Stimulated activated CD4-positive, alpha-beta T cell treated with anti-CD3 and anti-CD28 coated beads, Interleukin-12 subunit alpha, Interleukin-12 subunit beta, amount 100 ng/mL, for 24 hours (primary cell): ENCODE results near the gene CFAP45.

ENCODE experiments used
- DNase-seq, 2 experiments: peaks; one replicate each; pipeline ENCODE4 v3.0.0-alpha.2; 2020; ENCODE audit warnings: low read depth in 2 of 2

Gene CFAP45

DNA sequence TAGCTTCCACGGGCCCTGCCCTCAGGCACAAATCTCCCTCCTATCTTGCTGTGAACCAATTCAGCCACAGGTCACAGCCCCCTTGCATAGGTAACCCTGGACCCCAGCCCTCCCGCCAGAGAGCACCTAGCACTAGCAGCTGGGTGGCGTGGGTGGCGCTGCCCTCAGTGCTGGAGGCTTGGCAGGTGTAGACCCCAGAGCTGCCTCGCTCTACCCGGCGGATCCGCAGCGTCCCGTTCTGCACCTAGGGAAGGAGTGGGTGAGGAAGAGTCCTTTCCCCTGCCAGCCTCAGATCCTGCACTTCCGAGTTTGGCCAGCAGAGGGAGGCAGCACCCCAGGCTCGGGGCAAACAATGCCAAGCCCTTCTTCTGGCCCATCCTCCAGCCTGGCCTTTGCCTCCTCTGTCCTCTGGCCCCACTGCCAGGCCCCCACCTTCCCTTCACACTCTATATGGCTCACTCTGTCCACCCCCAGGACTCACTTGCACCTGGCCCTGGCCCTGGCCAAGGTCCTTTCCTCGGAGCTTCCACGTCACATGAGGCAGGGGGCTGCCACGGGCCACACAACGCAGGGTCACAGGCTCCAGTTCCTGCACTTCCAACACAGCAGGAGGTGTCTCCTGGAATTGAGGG lies 36.4 kb upstream of the CFAP45 start:
- DNase-seq = peak; percentile 59 to 80

DNA sequence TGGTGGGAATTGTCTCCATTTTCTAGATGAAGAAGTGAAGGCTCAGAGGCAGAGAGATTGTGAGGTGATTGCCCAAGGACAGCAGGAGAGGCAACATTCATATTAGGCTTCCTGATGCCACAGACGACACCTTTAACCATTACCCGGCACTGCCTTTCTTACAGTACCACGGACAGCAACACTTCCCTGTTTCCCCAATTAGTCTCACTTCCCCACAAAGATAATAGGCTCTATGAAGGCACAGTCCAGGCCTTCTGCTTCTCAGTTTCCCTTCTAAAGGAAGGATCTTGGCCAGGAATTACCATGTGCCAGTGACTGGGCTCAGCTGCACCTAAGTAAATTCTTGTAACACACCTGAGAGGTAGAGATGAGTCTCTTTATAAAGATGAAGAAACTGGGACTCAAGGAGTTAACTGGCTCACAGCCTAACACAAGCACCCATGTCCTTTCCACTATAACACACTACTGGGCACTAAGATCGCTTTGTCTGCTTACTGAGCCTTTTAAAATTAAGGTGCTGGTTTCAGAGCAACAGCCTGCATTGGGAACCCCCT lies 35.8 kb upstream of the CFAP45 start:
- DNase-seq = no peak

GRCh38 chr1:159935305-159935704 lies 35.3 kb upstream of the CFAP45 start:
- DNase-seq = no peak

- DNase-seq = no peak
These were observed 34.4 kb upstream of the CFAP45 start for GRCh38 chr1:159934136-159935039.

DNA sequence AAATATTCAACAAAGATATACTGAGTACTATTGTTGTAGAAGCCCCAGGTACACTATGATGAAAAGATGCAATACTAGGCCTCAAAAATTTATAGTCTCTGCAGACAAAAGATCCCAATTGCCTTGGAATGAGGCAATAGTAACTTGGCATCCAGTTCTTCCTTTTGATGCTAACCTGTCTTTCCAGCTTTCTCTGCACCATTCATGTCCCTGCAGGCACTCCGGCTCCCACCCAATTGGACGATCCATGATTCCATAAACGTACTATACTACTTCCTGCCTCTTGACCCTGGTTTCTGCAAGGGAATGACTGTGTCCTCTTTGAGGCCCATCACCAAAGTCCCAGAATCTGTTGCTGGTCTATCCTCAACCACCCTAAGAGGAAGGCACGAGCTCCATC lies 33.4 kb upstream of the CFAP45 start:
- DNase-seq = no peak

DNA sequence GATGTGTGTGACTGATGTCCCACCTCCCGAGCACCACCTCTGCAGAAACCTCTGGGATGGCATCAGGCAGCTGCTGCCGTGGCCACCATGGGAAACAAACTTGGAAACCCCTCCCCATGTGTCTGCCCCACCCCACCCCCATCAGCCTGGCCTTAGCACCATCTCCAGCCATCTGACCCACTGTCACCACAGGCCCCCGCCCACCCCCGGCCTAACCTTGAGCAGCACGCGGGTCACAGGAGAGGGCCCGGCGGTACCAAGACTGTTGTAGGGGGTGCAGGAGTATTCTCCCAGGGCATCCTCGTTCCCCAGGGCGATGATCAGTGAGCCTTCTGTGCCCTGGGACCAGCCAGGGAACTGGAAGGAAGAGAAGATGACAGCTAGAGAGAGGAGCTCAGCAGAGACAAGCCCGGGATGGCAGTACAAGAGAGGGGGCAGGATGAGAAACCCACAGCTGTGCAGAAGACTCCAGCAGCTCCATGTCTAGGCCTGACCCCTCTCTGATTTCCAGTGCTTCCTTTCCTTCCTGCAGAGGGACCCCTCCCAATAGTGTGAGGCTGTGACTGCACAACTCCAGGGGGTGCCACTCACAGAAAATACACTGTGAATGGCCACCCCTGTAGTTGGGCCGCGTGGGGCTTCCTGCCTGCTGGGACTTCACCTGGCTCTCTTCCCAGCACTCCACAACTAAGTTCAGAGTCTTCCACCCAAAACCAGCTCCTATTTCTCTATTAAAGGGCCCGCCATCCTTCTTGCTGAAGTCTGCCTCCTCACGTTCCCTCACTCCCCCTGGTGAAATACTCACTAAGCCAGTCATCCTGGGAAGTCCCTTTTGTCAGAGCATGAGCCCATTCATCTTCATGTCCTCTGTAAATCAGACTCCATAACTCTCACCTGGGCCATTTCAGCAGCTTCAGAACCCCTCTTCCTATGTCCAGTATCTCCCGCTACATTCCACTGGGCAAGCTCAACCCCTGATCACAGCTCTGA lies 32.6 kb upstream of the CFAP45 start:
- DNase-seq = no peak

- no peak for DNase-seq
These were observed 31.8 kb upstream of the CFAP45 start for GRCh38 chr1:159931795-159932173.

DNA sequence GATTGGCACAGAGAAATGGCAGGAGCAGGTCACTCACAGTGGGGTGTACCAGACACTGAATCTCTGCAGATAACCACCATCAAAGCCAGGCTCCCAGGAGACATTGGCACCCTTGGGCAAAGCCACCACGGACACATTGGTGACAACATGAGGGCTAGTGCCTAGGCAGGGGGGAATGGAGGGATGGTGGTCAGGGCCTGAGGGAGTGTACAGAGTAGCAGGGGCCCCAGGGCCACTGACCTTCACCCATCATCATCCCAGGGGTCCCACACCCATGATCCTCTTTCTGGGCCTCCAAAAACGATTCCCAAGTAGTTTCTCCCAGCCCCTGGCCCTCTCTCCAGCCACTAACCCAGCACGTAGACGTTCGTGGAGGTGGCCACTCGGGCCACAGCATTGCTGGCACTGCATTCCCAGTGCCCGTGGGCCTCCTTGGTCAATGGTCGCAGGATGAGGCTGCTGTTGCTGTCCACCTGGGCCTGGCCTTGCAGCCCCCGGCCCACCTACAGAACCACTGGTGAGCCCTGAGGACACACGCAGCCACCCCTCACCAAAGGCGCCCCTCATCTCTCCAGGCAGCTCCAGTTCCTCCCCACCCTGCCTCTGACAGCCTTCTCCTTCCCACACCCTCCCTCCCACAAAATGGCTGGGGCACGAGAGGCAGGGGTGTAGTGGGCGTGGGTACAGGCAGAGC lies 31.3 kb upstream of the CFAP45 start:
- DNase-seq = no peak

- no peak for DNase-seq
These were observed 30.7 kb upstream of the CFAP45 start for GRCh38 chr1:159930634-159931033.

DNA sequence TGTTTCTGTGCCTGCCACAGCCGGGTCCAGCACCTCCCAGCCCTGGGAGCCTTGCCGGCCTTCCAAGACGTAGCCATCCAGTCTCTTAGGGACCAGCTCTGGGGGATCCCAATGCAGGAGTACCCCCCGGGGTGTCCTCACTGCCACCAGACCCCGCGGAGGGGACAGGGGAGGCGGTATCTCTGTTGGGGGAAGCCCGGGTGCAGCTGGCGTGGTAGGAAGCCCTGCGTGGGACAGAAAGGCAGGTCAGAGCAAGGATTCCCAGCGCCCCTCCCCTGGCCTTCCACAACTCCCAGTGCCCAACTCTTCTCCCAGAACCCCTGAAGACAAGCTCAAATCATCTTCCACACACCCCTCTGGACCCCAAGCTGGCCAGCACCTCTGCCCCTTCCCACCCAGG lies 30.3 kb upstream of the CFAP45 start:
- no peak for DNase-seq

DNA sequence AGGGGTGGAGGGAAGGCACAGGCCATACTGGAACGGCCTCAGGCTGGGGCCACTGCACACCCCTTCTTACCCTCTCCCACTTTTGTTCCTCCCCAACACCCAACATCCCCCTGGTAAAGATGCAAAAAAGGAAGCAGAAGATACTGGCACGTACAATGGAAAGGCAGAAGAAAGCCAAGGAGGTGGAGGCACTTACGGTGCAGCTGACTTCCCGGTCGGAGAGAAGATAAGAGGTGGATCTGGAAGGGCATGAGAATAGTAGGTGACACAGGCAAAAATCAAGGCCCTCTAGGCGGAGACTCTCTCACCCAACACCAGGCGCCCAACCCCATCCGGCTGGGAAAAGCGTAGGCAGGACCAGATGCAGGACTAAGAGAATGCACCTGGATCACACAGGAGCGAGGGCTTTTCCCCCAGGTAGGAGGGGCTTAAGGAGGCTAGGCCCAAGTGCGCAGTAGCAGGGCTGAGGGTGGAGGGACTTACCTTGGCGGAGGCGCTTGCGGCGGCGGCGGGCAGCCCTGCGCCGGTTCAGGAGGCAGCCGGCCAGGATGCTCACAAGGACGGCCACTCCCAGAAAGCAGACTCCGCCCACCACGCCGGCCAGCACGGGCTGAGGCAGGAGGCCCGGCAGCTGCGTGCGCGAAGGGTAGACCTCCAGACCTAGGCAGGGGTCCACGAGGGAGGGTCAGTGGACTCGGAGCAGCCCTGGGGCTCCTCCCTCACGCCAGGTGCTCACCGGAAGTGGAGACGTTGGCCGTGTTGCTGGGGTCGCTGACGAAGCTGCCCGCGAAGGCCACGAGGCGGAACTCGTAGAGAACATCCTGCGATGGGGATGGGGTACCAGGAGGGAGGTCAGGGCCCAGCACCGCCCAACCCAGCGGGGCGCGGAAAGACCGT lies 29.4 kb upstream of the CFAP45 start:
- DNase-seq = no peak

GRCh38 chr1:159928491-159929050 lies 28.6 kb upstream of the CFAP45 start:
- no peak for DNase-seq

GRCh38 chr1:159927849-159928431 lies 28.0 kb upstream of the CFAP45 start:
- no peak for DNase-seq

DNA sequence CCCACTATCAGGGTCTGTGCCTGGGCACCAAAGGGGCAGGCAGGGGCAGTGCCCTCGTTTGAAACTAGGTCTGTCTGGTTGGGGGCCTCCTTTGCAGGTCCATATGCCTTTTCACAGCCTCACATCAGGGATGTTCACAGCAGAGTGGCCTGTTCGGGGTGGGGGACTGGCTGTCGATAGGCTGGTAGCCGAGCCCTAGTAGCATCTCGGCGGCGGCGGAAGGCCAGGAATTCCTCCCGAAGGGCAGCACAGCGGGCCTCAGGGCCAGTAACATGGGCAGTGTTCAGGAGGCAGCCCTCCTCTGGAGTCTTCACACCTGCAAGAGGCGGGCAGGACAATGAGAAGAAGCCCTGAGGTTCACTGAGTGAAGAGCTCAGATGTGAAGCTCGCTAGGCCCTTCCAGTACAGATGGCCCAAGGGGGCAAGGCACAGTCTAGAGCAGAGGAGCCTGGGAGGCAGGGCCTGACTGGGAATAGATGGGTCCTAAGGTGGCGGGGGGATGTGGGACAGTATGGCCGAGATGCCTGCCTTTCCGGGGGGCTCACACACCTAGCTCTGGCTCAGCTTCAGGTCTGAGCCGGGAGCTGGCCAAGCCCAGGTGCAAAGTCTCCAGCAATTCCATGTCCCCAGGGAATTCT lies 27.4 kb upstream of the CFAP45 start:
- DNase-seq = no peak

- no peak for DNase-seq
These were observed 25.7 kb upstream of the CFAP45 start for GRCh38 chr1:159925719-159926078.

DNA sequence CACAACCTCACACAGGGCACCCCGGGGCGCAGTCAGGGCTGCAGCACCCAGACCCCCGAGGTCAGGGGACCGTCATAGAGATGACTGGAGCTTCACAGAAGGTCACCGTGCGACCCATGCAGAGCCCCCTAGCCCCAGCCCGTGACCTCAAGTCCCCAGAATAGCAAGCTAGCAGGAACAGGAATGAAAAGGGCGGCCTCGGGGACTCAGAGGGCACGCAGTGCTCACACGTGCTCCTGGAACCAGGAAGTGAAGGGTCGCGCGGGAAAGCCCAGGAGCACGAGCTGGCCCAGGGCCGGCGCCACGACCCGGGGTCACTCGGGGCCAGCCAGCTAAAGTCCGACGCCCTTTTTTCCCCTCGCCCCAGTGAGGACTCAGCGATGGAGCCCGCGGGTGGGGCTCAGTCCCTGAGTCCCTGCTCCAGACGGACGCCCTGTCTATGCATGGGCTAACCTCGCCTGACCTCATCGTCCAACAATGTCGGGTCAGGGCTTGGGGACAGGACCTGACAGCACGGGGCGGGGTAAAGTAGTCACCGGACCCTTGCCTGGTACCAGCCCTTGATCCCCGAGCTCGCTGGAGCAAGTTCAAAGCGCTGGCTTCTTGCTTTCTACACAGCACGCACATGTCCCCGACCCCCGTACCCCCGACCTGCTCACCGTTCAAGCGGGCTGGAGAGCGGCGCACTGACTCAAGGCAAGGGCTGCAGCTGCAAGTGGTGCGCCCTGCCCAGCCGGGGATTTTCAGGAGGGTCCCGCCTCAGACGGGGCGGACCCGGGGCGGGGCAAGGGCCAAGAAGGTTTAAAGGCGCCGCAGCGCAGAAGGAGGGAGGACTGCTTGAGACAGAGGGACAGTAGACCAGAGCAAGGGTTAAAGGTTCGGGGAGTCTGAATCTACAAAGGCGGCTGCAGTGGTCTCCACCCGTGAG lies 25.1 kb upstream of the CFAP45 start, which contains the start of gene TAGLN2:
Gene TAGLN2, minus strand, starts transcription at position 717 of the 928 bp plus-strand sequence. CDS start 4,998 bp downstream, outside the sequence.
- DNase-seq = peak; percentile 83 to 89

DNA sequence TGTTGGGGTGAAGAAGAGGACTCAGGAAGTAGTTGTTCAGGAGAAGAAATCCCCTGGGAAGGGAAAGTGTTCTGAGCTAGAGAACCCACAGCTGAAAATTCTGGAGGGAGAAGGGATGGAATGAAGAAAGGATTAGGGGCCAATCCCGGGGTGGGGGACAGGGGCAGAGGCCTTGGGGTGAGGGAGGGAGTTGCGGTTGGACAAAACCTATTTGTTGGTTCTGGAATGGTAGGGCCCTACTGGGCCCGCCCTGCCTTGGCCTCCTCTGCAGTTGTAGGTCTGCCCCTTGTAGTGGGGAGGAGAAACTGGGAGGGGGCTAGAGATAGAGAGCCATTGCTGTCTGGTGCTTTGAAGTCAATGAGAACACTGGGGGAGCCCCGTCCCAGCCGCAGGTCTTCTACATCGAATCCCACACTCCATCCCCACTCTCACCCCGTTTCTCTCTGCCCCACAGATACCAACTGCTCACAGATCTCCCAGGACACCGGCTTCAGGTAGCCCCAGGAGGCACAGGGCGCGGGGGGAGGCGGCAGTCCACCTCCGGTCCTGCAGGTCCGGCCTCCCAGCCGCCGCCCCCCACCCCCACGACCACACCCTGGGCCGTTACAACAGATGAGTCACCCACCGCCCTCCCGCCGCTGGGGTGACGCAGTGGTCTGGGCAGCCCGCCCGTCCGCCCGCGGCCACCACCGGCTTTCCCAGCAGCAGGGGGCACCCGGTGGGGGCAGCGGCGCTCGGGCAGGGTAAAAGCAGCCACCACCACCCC lies 24.2 kb upstream of the CFAP45 start:
- DNase-seq = peak in 1 of 2 experiments; percentile 52
